RCC 7860 (cell line): Measurements from ENCODE around the gene PLXNB2.
"Not testable (repeated sequence)": the region's sequence is repeated elsewhere in the genome, so short reads cannot be mapped to it uniquely, and the experiment has no call there.

ENCODE experiments used
- DNase-seq: peaks from one replicate; pipeline ENCODE4 v3.0.0-alpha.2; 2015; ENCODE audit warnings: low spot score
- FAIRE-seq: peaks from 2 replicates; lab custom pipeline; 2012; peaks lifted over from hg19 to GRCh38; lab: Jason Lieb, UNC

PLXNB2 gene

DNA sequence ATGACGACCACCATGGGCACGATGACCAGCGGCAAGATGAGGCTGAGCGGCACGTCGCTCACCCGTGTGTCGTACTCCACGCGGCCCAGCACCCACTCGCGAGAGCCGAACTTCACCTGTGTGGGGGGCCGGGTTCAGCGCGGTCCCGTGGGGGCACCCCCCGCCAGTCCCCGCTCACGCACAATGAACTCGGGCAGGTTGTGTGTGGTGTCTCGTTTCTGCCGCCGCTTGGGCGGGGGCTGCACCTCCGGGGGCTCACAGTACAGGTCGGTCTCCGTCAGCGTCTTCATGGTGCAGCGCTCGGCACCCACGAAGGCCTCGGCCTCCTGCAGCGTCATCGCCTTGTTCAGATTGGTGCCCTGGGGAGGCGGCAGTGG lies 26.1 kb downstream of the PLXNB2 start:
- no peak for DNase-seq
- no peak for FAIRE-seq

DNA sequence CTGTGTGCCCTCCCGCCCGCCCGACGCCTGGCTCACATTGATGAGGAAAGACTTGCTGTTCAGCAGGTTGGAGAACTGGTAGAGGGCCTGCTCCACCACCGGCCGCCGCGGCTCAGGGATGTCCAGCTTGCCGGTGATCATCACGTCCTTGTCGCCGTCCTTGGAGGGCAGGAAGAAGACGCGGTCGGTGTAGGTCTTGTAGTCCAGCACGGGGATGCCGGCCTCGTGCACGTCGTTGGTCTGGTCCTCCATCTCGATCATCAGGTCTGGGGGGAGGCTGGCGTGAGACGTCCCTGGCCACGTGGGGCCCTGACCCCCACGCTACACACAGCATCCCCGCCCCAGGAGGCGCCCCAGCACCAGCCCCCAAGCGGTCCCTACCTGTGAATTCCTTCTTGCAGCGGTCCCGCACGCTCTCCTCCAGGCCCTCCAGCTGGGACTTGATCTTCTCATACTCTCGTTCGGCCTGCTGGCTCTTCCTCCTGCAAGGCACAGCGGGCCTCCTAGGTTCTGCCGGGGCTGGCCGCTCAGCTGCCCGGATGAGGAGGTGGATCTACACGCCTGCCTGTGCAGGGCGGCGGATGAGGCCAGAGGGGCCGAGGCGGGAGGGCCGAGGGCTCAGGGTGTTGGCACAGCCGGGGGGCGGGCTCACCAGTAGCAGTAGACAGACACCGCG lies 26.6 kb downstream of the PLXNB2 start:
- DNase-seq = no peak
- FAIRE-seq = no peak

DNA sequence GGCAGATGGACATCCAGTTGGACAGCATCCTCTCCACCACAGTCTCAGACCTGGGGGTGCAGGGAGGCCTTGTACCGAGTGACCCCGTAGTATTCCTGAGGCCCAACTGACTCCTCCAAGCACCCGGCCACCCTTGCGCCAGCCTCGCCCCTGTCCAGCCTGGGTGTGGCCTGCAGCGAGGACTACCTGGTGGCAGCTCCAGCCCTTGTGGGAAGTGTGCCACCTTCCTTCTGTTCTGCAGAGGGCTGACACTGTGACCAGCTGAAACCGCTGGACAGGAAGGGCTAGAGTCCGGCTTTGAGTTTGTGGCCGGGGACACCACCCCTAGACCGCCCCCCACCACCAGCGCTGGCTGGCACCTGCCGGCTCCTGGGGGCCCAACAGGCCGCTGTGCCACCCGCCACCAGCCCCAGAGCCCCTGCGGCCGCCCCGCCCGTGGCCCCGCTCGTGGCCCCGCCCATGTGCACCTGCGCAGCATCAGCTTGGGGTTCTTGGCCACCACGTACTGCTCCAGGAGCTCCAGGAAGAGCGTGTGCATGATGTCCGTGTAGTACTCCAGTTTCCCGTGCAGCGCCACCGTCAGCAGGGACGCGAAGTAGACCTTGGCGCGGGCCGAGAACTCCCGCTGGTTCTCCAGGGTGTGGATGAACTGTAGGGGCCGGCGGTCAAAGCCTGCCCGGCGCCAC lies 27.3 kb downstream of the PLXNB2 start:
- FAIRE-seq = no peak
- DNase-seq = no peak

DNA sequence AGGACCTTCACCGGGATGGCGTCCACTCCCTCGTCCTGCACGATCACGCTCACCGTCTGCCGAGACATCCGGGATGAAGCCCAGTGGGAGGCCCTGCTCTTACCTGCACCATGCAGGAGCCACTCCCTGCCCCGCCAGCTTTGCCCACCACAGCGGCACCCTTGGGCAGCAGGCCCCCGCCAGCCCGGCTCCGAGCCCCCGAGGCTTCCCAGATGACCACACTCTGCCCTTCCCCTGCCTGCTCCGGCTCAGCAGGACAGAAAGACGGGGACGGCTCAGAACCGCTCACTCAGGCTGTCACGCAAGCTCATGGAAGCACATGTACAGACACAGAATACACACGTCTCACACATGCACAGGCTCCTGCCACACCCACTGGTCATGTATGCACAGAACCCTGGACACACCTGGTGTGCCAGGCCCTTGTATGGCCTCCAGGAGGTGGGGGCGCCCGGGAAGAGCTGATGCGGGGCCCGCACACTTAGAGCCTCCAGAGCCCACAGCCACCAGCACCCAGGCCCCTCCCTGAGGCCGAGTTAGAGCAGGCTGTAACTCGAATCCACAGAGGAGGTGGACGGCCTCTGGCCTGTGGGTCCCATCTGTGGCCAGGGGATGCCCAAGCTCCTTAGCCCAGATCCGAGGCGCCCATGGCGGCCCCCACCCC lies 28.4 kb downstream of the PLXNB2 start:
- DNase-seq (no peak), FAIRE-seq (no peak)

DNA sequence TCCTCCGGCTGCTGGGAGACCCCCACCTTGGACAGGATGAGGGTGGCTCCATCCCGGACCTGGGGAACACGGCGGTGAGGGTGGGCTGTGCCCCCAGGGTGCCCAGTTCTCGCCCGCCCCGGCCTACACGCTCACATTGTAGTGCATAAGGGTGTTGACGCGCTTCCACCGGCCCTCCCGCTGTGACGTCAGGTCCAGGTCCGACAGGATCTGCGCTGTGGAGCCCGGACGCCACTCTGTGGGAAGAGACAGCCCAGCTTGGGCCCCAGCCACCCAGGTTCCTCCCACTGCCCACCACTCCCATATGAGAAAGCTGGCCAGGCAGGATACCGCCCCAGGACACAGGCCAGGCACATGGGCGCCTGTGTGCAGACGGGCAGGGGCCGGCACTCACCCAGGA lies 29.0 kb downstream of the PLXNB2 start:
- DNase-seq (no peak), FAIRE-seq (no peak)

DNA sequence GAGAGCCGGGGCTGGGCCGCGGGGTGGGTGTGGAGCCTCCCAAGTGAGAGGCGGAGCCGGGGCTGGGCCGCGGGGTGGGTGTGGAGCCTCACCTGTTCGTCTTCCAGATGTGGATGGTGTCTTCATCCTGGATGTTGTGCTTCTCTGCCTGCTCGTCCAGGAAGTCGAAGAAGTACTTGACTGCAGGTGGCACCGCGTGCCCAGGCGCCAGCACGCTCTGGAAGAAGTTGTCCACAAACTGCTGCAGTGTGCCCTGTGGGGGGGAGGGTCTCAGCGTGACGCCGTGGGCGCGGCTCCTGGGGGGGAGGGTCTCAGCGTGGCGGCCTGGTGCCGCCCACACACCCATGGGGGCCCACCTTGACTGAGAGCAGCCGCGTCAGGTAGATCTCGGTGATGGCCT lies 29.7 kb downstream of the PLXNB2 start:
- FAIRE-seq (no peak), DNase-seq (no peak)

DNA sequence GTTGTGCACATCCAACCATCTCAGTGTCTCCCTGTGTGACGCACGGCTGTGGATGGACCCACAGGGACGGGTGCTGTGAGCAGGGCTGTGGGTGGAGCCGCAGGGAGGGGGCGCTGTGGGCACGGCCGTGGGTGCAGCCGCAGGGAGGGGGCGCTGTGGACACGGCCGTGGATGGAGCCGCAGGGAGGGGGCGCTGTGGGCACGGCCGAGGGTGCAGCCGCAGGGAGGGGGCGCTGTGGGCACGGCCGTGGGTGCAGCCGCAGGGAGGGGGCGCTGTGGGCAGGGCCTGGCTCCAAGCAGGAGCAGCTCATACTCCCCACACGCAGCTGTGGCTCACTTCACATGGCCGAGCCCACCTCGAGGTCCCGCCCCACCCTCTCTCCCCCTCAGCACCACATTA lies 31.3 kb downstream of the PLXNB2 start:
- DNase-seq (no peak), FAIRE-seq (no peak)

DNA sequence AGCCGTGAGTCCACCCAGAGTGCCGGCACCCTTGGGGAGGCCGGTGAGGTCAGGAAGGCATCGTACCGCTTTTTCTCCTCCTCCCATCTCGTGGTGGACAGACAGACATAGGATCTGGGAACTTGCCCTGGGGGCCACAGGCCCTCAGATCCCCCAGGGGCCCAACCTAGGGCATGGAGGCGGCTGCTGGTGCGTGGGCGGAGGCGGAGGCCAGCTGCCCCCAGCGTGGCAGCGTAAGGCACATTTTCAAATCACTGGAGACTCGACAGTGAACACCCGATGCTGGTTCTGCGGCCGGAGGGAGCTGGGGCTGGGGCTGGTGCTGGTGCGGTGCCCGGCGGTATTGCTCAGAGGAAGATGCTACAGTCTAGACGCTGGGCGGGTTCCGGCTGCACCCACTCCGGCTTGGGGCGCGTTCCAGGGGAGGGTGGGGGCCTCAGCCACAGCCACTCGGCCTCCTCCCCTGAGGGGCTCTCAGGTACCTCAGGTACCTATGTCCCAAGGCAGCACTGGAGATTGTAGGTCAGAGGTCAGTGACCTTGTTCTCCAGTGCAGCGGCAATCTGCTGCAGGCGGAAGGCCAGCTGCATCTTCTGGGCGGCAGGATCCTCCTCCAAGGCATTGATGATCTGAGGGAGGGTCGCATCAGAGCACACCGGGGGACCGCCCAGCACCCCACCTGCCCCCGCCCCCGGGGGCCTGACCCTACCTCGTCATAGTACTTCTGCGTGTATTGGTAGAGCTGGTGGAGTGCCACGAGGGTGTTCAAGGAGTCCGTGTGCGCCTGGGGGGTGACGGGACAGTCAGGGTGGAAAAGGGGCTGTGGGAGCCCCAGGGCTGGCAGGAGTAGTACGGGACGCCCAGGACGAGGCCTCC lies 32.0 kb downstream of the PLXNB2 start:
- FAIRE-seq (no peak), DNase-seq (no peak)

DNA sequence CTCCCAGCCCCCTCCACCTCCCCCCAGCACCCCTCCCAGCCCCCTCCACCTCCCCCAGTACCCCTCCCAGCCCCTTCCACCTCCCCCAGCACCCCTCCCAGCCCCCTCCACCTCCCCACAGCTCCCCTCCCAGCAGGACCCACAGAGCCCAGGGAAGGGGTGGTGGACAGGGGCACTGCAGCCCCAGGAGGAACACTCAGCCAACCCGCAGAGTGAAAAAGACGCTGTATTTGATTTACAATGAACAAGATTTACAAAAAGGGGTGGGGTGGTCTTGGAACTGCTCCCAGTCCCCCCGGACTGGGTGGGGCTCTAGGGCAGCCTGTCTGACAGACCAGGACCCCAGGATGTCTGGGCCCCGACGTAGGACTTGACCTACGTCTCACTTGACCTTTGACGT lies 32.7 kb downstream of the PLXNB2 start:
- no peak for DNase-seq
- no peak for FAIRE-seq

DNA sequence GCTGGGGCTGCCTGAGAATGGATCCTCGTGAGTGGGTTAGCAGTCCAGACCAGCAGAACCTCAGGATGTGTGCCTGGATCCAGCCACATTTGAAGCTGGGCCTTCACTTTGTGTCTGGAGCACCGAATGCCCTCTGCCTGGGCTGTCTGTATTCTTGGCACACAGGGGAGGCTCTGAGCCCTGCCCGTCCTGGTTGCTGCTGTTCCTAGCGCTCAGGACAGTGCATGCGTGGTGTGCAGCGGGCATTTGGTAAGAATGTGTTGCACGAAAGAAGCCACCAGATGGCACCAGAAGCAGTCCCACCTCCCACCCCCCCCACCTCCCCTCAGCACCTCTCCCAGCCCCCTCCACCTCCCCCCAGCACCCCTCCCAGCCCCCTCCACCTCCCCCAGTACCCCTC lies 33.1 kb downstream of the PLXNB2 start:
- FAIRE-seq = no peak
- peak; percentile 21 for DNase-seq

DNA sequence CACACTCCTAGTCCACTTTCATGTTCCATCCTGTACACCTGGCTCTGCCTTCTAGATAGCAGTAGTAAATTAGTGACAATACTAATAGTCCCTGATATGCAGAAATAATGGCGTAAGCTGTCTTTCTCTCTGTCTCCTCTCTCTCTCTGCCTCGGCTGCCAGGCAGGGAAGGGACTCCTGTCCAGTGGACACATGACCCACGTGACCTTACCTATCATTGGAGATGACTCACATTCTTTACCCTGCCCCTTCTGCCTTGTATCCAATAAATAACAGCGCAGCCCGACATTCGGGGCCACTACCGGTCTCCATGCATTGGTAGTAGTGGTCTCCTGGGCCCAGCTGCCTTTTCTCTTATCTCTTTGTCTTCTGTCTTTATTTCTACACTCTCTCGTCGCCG lies 33.7 kb downstream of the PLXNB2 start:
- not testable (repeated sequence) for DNase-seq, FAIRE-seq

DNA sequence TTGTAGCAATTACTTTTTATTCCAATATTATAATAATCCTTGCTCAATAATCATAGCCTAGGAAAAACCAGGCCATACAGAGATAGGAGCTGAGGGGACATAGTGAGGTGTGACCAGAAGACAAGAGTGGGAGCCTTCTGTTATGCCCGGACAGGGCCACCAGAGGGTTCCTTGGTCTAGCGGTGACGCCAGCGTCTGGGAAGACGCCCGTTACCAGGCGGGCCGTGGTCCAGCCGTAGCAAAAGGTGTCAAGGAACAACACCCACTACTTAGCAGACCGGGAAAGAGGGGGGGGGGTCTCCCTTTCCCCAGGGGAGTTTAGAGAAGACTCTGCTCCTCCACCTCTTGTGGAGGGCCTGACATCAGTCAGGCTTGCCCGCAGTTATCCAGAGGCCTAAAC lies 34.1 kb downstream of the PLXNB2 start:
- not testable (repeated sequence) for DNase-seq

DNA sequence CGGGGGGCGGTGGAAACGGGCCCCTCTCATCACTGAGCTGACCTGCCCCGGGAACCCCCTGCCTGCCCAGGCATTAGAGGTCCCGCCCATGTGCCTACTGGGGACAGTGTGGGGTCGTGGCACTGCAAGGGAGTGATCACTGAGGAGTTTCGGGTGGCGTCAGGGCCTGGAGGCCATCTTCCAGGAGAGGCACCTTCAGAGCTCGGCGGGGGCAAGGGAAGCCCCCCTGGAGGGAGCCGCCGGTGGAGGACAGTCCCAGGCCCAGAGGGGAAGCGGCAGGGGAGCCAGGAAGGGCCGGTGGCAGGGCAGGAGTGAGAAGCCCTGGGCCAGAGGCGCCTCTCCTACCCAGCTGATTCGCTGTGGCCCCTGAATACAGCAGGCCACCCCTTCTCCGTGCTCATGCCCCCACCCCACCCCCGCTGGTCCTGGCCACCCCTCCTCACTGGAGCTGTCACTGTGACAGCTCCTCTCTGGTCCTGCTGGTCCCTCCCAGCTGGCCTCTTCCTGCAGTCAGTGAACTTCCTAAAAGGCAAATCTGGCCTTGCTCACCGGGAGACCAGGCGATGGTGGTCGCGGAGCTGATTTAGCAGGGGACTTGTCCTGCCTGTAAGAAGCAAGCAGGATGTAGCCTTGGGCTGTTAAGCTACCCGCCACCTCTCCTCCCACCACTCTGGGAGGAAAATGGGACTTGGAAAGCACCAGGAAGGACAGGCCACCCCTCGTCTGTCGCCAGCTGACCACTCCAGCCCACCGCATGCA lies 35.2 kb downstream of the PLXNB2 start:
- FAIRE-seq = no peak

More for the DNA sequence above, 34.1 kb downstream of the PLXNB2 start:
- not testable (repeated sequence) for FAIRE-seq

DNA sequence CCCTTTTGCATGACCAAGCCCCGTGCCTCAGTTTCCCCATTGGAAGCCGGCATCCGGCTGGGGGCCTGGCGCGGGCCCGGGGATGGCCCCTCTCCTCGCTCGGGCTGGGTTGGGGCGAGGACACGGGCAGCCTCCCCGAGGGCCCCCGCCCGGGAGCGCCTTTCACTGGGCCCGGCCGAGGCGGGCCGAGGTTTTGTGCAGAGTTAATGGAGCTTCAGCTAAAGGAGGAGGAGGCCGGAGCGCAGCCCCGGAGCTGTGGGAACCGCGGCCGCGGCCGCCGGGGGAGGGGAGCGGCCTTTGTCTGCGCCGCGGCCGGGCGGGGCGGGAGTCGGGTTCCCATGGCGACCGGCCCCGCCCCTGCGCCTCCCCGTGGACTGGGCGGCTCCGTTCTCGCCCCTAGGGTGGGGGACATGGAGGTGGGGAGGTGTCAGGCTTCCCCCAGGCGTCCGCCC lies 35.9 kb downstream of the PLXNB2 start:
- DNase-seq = no peak
- no peak for FAIRE-seq

More for the DNA sequence above, 35.2 kb downstream of the PLXNB2 start:
- DNase-seq = no peak

DNA sequence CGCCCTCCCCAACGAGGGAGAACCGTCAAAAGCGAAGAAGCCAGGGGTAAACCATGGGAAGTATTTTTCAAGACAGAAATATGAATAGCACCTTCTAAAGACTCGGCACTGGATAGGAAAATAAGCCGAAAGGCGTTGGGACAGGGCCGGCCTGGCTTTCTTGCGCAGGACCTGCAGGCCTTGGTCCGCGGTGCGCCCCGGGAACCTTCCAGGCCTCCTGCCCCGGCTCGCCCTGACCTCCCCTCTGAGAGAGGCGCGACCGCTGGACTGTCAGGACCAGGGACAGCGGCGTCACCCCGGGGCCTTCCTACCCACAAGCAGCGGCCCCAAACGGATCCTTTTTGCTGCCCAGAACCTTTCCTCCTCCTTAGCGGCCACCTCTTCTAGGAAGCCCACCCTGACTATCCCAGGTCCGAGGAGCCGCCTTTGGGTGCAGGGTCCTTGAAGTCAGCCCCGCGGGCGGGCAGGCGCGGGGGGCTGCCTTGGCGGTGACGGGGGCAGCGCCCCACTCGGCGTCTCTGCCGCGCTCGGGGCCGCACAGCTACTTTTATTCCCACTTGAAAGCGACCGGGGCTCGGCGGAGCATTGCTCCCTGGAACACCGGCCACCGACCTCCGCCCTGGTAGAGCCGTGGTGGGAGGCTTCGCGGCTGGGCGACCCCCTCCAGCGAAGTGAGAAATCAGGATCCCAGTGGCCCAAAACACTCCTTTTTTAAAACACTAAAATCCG lies 36.6 kb downstream of the PLXNB2 start:
- no peak for FAIRE-seq
- DNase-seq = no peak

DNA sequence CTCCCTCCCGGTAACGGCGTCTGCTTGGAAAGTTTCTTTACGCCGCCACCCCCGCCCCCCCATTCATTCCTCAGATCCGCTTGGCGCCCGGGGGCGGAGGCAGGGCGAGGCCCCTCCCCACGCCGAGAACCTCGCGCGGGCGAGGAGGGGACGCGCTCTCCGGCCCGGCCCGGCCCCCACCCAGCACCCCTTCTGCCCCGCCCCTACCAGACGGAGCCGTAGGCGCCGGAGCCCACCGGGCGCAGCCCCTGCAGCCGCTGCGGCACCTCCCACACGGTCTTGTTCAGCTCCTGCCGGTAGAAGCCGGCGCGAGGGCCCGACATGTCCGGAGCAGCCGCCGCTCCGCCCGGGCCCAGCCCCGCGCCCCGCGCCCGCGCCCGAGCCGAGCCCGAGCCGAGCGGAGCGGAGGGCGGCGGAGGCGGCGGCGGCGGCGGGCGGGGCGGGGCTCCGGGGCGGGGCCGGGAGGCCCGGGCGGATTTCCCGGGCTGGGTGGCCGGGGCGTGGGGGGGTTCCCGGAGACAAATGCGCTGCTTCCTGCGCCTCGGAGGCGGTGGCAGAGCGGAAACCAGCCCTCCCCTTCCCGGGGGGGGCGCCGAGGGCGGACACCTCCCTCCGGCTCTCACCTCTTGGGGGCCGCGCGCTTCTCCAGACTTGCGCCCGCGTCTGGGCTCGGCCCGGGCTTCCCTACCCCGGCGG lies 37.3 kb downstream of the PLXNB2 start, which contains the start of gene MAPK11:
MAPK11 (minus strand) TSS at position 411 of the 696 bp plus-strand sequence; CDS start at position 323, 88 bp downstream.
- no peak for DNase-seq
- no peak for FAIRE-seq

DNA sequence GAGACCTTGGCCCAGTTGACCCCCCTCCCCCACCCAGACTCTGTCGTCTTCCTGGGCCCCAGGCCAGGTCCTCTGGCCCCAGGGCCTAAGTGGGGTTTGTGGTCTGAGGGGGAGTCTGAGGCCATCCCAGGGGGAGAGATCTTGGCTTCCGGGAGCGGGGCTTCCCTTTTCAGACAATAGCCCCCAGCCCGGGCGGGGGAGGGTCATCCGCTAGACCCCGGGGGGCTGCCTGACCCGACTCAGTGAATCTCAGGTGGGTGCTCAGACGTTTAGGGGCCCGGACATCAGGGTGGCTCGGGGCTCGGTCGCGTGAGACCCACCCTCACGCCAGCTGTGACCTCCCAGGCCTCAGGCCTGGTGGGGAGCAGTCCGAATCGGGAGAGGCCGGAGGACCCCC lies 37.9 kb downstream of the PLXNB2 start:
- no peak for DNase-seq
- FAIRE-seq = no peak

DNA sequence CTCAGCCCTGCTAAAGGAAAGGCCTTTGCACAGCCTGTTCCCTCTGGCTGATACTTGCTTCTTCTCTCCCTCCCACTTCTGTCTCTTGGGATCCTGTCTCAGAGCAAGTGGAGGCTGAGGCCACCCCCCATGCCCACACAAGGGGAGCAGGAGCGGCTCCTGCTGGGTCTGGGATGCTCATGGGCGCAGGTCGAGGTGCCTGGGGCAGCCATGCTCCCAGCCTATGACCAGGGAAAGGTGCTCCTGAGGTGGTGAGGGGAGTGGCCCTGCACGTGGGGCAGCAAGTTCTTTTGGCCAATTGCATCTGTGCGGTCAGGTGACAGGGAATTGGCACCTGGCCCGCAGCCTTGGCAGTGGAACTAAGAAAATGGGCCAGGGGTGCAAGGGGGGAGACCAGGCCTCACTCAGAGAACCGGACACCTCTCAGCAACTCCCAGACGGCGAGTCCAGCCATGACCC lies 38.8 kb downstream of the PLXNB2 start:
- DNase-seq (no peak), FAIRE-seq (no peak)
